Activated CD4-positive, alpha-beta T cell treated with anti-CD3 and anti-CD28 coated beads for 1 hour (primary cell): Measurements from ENCODE around the gene AGAP9.
"Not testable (repeated sequence)": the region's sequence is repeated elsewhere in the genome, so short reads cannot be mapped to it uniquely, and the experiment has no call there.

Source experiments
- DNase-seq: peaks from one replicate; pipeline ENCODE4 v3.0.0-alpha.2; 2020

The AGAP9 gene

DNA sequence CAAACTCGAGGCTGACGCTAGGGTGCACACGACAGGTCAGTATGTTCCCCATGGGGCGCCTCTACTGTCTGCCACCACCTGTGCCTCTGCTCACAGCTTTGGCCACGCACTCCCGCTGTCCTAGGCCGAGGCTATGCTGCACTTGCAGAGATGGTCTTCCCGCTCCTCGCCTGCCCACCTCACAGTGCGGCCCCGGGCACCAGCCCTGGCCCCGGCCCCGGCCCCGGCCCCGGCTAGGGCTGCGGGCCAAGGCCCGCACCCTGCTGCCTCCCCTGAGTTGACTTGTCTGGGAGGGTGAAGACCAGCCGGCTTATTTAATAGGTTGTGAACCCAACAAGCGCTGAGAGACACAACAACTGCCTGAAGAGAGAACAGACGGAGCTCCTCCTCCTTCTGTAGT lies at the start of gene AGAP9:
Gene AGAP9, minus strand, starts transcription at position 164 of the 400 bp plus-strand sequence. Its CDS starts 112 bp downstream, at position 52.
- not testable (repeated sequence) for DNase-seq

DNA sequence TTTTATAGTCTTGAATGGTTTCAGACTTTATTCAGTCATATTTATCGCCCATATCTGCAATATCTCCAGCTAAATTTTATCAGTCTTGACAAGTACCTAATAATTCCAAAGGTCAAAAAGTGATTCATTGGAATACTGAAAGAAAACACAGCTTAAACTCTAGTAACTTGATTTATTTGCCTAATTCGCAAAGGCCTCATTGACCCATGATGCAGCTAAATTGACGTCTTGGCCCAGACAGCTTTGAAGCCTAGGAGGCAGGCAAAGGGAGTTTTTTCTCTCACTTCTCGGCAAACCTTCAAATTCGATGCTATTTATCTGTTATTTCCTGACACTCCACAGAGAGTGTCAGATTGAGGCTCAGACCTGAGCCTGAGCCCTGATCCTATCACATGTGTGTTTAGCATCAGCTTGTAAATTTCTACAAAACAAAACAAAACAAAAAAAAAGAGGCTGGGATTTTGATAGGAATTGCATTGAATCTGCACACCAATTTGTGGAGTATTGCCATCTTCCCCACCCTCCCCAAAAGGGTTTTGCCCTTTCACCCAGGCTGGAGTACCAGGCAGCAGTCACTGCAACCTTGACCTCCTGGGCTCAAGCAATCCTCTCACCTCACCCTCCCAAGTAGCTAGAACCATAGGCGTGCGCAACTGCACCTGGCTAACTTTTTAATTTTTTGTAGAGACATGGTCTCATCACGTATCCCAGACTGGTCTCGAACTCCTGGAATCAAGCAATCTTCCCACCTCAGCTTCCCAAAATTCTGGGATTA lies 47.9 kb upstream of the AGAP9 start:
- not testable (repeated sequence) for DNase-seq

DNA sequence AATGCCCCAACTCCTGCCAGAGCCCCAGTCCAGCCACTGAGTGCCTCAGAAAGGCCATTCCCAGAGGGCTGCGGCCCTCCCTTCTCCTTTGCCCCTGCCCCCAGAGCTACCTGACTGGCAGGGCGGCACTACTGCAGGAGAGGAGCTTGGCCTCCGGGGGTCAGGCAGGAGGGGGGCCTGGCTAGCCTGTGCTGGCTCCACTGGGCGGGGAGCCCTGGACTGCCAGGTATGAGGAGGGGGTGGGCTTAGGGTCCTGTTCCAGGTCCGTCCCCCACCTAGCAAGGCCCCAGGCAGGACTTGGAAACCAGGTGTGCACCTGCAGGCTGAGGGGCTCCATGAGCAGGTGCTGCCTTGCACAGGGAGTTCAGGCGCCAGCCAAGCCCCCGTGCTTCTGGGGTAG lies 43.3 kb upstream of the AGAP9 start:
- not testable (repeated sequence) for DNase-seq

DNA sequence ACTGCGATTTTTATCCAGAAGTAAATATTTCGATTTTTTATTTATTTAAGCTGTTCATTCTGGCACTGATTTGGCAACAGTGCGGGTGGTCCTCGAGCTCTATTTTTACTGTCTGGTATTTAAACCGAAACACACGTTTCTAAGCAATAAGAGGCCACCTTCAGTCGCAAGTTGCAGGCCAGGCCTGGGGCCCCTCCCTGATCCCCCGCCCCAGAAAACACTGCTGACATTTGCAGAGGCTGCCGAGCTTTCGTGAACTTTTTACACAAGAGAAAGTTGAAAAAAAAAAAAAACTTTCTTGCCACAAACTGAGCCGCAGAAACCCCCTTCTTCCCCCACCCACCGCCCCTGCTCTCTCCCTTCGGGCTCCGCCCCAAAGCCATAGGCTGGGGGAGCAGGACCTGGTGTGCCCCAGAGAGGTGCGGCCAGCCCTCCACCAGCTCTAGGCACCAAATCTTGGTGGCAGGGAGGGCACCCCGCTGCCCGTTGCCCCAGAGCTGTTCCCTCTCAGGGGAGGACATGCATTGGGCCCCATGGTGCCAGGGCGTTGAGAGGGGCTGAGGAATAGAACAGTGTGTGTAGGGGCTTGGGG lies 42.8 kb upstream of the AGAP9 start:
- DNase-seq: not testable (repeated sequence)

DNA sequence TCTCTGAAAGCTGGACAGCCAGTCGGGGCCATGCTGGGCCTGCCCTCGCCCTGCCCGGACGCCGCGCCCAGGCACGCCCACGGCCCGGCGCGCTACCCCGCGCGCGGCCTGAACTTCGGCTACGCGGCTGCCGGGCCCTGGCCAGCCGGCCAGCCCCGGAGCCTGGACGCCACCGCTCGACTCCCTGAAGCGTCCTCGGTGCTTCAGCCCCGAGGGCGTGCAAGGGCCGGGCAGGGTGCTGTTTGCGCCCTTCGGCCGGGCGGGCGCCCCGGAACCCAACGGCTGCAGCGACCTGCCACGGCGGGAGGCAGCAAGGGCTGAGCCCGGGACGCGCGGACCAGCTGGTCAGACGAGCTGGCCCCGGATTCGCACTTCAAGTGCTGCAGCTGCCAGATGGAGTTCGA lies 42.1 kb upstream of the AGAP9 start:
- not testable (repeated sequence) for DNase-seq

DNA sequence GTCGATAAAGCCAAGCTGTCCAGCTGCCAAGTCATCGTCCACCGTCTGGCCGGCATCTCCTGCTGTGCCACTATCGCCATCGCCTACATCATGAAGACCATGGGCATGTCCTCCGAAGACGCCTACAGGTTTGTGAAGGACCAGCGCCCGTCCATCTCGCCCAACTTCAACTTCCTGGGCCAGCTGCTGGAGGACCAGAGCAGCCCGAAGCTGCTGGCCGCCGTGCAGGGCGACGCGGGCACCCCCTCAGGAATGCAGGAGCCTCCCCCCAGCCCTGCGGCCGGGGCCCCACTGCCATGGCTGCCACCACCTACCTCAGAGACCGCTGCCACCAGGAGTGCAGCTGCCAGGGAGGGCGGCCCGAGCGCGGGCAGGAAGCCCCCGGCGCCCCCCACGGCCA lies 41.5 kb upstream of the AGAP9 start:
- DNase-seq: not testable (repeated sequence)

DNA sequence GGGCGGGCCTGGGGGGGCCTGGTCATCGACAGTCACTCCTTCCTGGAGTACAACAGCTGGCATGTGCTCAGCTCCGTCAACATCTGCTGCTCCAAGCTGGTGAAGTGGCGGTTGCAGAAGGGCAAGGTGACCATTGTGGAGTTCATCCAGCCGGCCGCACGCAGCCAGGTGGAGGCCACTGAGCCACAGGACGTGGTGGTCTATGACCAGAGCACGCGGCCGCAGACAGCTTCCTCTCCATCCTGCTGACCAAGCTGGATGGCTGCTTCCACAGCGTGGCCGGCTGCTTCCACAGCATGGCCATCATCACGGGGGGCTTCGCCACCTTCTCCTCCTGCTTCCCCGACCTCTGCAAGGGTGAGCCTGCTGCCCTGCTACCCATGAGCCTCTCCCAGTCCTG lies 40.9 kb upstream of the AGAP9 start:
- DNase-seq: not testable (repeated sequence)

DNA sequence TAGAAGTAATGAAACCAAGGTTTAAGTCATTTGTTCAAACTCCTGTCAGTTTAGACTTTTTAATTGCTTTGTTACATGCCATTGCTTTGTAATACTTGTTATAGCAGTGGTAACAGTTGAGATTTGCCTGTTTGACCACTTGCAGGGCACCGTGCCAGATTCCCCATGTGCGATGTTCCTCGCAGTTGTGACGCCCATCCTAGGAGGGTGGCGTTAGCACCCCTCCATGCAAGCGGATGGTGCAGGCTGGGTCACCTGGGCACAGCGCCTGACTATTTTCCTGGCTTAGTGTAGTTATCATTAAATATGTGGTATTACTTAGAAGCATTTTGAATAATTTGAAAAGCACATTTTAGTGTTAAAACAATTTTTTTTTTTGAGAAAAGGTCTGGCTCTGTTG lies 37.0 kb upstream of the AGAP9 start:
- DNase-seq: not testable (repeated sequence)

DNA sequence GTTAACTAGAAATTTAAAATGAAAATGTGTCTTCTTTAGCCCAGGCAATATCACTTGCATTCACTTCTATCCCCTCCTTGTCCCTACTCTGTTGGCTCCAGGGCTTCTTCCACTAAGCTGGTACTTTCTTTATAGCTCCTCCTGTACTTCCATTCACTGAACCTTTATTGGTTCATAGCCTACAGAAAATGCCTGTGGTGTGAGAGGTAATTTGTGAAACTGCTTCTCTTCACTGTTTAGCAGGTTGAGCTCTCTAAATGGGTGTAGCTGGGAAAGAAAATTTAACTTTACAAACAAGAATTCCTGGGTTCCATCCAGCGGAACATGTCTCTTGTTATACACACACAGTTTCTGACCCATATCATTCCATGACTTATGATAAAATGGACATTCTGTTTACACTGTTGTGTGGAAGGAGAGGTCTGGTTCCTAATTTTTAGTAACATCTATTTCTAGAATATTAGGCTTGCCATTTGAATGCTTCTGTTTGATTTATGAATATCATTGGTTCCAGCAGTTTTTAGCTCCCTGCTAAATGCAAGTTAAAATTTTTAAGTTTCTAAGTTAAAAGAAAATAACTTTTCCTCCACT lies 36.4 kb upstream of the AGAP9 start:
- not testable (repeated sequence) for DNase-seq

DNA sequence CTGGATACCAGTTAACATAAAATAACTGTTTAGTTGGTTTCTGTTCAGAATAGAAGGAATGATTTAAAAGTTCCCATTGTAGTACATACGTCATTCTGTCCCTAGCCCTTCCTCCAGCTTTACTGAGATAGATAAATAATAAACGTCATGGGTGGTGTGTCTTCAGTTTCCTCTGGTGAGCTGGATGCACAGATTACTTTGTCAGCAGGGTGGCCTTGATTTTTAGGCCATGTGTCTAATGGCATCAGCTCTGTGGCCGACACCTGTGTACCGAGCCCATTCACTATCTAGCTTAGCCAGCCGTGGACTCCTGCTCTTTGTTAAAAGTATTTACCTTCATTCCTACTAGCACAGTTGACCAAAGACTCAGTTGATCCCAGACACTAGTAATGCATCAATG lies 34.7 kb upstream of the AGAP9 start:
- DNase-seq: not testable (repeated sequence)

DNA sequence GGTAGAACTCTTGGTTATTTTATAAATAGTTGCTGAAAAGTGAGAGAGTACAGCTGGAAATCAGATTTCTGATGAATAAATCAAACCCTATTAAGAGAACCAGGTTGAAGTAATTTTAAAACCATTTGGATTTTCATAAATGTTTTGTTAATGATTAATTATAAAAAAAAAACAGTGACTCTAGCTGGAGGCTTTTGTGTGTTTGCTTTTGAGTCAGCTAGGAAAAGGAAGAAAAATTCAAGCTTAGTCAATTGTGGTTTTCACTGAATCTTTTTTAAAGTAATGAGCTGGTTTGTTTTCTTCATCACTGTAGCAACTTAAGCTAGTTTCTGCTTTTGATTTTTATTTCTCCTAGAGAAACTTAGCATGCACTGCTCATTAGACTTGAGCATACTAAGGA lies 34.2 kb upstream of the AGAP9 start:
- DNase-seq: not testable (repeated sequence)

DNA sequence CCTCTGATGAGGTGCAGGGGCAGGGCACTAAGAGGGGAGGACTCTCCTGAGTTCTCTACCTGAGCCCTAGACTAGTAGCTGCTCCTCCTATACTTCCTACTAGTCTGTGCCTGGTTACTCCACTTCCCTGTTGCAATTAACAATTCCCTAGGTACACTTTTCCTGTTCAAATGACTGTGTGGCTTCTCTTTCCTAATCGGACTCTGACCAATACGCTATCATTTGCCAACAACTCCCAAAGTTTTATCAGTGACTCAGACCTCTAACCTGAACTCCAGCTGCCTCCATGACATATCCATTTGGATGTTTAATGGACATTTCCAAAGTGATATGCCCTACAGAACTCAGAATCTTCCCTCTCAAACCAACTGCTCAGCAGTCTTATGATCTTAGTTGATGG lies 31.9 kb upstream of the AGAP9 start:
- DNase-seq: not testable (repeated sequence)

DNA sequence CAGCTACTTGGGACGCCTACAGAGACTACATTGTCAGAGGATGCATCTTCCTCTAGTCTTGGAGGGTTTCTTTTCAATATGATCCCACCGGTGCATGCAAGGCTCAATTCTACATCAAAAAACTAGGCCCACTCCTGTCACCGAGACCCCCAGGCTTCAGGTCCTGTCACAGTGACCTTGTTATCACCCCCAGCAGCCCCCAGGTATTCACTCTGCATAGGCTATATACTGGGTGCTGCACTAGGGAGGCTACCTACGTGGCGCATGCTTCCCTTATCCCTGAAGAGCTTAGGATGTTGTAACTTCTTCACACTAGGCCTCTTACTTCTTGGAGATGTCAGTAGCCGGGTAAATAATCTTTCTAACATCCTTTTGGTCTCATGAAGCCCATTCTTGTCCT lies 31.1 kb upstream of the AGAP9 start:
- DNase-seq: not testable (repeated sequence)

DNA sequence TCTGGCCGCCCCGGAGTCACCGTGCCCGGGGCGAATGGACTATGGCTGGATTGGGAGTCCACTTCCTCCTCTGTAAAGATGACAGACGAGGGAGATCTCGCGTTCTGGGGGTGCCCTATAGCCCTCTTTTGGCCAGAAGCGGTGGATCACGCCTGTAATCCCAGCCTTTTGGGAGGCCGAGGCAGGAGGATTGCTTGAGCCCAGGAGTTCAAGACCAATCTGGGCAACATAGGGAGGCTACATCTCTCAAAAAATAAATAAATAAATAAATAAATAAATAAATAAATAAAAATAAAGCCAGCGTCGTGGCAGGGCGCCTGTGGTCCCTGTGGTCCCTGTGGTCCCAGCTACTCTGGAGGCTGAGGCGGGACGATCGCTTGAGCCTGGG lies 30.4 kb upstream of the AGAP9 start:
- not testable (repeated sequence) for DNase-seq

DNA sequence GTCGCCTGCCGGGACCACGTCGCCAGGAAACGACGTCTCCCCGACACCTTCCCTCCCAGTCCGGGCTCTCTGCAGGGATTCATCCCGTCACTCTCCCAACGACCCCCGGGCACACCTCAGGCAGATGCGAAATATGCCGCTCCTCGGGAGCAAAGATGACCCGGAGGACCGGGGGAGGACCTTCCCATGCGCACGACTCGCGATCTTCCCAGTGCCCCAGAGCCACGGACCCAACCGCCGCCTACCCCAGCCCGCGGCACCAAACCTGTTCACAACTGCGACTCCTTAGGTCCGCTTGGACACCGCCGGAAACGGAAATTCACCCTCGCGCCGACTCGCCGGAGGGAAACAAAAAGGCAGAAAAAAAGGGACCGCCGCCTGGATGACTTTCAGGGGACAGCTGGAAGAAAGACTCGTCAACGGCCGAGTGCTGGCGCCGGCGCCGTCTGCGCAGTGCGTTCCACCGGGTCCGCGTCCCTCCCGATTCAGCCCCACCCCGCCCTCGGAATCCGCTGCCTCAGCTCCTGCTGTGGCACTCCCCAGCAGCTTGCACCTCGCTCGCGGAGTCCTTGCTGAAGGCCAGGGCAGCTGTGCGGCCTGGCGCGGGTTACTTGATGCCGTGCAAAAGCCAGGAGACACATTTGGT lies 29.9 kb upstream of the AGAP9 start:
- peak; percentile 69 for DNase-seq

DNA sequence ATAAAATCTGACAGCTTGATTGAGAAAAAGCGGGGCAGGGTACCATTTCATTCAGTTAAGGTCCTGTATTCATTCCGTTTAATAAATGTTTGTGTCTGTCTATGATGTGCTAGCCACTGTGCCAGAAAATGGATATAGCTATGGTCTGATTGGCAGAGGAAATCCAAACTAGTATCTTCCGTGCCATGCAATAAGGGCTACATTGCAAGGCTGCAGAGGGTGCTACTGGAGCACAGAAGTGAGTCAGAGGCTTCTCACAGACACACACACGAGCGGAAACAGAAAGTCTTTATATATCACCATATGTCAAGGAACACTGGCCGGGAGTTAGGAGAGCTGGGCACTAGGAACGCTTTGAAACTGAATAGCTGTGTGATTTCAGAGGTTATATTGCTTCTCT lies 29.3 kb upstream of the AGAP9 start:
- peak; percentile 22 for DNase-seq

DNA sequence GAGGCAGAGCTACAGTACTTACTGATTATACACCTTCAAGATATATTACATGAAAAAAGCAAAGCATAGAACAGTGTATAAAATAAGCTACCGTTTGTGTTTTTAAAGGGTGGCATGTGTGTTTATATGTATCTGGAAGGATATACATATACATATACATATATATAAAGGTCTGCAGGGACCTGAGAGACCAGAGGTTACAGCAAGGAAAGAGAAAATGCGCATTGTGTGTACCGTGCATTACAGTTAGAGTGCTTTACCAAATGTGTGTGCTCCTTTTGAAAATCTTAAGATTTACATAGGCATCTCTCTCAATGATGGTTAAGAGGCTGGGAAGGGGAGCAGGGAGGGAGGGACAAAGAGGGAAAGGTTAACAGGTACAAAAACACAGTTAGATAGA lies 23.8 kb upstream of the AGAP9 start:
- DNase-seq: not testable (repeated sequence)

DNA sequence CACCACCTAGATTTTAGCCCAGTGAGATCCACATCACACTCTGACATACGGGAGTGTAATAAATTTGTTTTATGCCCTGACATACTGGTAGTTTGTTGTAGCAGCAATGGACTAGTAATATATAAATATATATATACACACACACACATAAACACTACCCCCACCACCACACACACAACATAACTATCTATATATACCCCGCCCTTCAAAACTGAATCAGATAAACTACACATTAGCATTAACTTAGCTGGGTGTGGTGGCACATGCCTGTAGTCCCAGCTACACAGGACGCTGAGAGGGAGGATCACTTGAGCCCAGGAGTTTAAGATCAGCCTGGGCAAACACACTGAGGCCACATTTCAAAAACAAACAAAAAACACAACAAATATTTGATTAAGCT lies 13.0 kb upstream of the AGAP9 start:
- not testable (repeated sequence) for DNase-seq

DNA sequence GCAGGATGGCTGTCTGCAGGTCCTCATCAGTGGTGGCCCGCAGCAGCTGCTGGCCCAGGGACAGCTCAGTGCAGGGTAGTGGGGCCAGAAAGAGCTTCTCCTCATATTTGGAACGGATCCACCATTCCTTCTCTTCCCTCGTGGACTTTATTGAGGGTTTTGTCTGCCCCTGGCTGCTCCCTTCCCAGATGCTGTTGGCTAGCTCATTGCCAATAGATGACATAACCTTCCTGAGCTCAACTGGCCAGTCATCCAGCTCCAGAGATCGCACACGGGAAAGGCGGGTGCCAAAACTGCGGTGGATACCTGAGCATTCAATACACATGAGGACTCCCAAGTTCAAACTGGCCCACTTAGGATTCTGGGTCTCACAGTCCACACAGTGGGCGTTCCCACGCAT lies 21.1 kb downstream of the AGAP9 start:
- not testable (repeated sequence) for DNase-seq

DNA sequence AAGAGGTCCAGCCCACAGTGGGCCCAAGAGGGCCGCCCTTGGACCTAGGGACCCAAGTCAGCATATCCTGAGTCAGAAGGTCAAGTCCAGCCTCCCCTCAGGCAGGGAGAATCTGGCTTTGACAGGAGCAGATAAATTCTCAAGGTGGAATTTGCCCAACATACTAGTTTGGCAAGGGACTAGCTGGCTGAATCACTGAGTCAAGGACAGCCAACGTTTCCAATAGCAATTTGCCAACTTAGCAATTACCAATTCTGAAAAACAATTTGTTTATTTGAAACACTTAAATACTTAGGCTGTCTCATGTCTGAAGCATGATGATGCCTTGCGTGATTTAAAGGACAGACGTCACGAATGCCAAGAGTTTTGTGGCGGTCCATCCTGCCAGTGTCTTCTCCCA lies 29.2 kb downstream of the AGAP9 start:
- not testable (repeated sequence) for DNase-seq

DNA sequence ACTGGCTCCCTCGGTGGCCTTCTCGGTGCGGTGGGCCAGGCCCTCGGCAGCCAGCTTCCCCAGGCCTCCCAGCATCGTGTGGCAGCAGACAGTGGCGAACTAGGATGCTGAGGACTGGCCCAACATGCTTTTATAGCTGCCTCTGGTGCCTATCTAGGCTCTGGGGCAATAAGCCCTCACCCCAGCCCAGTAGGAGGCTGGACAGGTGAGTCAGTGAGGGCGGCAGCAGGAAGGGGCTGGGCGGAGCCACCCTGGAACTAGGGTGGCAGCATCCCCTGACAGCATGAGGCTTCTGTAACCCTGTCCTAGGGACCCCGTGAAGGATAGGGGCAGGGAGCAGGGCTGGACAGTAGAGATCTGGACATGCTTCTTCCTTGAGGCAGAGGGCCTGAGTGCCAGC lies 31.8 kb downstream of the AGAP9 start, which contains the start of gene FAM25G:
Gene FAM25G, minus strand, starts transcription at position 101 of the 400 bp plus-strand sequence. Its CDS starts 26 bp downstream, at position 75.
- DNase-seq: not testable (repeated sequence)

DNA sequence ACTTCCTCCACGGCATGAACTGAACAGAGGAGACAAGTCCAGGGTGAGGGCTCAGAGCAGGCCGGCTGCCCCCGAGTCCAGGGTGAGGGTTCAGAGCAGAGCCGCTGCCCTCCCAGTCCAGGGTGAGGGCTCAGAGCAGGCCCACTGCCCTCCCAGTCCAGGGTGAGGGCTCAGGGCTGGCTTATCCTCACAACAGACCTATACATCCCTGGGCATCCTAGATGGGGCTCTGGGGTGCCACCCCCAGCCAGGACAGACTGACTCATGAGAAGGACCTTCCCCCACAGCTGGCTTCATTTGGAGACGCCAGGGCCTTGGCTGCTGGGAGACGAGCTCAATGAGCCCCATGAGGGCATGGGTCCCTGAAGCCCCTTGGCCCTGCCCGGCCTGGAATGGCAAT lies 33.8 kb downstream of the AGAP9 start:
- DNase-seq: not testable (repeated sequence)

DNA sequence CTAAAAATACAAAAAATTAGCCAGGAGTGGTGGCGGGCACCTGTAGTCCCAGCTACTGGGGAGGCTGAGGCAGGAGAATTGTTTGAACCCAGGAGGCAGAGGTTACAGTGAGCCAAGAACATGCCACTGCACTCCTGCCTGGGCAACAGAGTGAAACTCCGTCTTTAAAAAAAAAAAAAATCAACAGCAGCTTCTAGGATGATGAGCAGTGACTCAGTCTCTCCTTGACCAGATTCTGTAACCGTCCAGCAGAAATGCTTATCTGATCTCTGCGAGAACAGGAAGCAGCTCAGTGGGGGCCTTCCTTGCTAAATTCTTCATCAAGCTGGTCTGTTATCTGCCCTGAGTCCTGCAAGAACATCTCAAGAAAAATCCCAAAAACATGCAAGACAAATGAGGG lies 37.5 kb downstream of the AGAP9 start:
- not testable (repeated sequence) for DNase-seq
